Mesodermal cell (in vitro differentiated cells): ENCODE data around the gene GRK3.

ENCODE experiments used
- H3K27ac ChIP-seq: 2 replicates; pipeline ENCODE4 v1.7.0; 2013; ENCODE audit warnings: mild to moderate bottlenecking, low read depth, low read length, moderate library complexity; ENCODE audit not compliant: severe bottlenecking
- H3K36me3 ChIP-seq: 2 replicates; pipeline ENCODE4 v1.7.1; 2013; ENCODE audit warnings: mild to moderate bottlenecking, low read length, moderate library complexity; ENCODE audit not compliant: control insufficient read depth, insufficient read depth
- H3K4me1 ChIP-seq: one replicate; pipeline ENCODE4 v1.7.1; 2013; ENCODE audit warnings: mild to moderate bottlenecking, low read length; ENCODE audit not compliant: insufficient read depth, control insufficient read depth, poor library complexity, severe bottlenecking
- H3K4me3 ChIP-seq: 2 replicates; pipeline ENCODE4 v1.7.0; 2013; ENCODE audit warnings: low read length, control low read depth, mild to moderate bottlenecking; ENCODE audit not compliant: insufficient read depth, poor library complexity, severe bottlenecking; ENCODE audit errors: extremely low read depth
- H3K9me3 ChIP-seq: 2 replicates; pipeline ENCODE4 v1.7.1; 2013; ENCODE audit warnings: mild to moderate bottlenecking, low read length, moderate library complexity; ENCODE audit not compliant: control insufficient read depth
- WGBS, 2 experiments: methylation state at CpG; one replicate each; pipeline ENCODE4 v1.1.5; 2013; ENCODE audit warnings: missing lambda C conversion rate in 2 of 2; ENCODE audit not compliant: insufficient coverage in 2 of 2; 5-methylcytosine and 5-hydroxymethylcytosine counted together

GRK3 gene

DNA sequence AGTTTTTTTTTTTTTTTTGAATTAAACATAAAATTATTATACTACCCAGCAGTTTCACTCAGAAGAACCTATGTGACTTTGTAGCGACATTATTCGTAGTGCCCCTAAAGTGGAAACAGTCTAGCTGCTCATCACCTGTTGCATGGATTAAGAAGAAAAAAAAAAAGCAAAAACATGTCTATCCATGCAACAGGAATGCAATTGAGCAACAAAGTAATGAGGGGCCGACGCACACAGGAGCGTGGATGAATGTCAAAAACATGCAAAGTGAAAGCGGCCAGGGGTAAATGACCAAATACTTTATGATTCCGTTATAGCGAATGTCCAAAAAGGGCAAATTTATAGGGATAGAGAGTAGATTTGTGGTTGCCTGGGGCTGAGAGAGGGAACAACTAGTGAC, 193.8 kb downstream of the GRK3 start:
- H3K36me3 ChIP-seq, result no peaks in the 10 kb centered on the region
- H3K9me3 ChIP-seq, result no peaks in the 10 kb centered on the region
- peaks cover 29% of the 10 kb centered on the region for H3K4me1 ChIP-seq
- no peak overlapping the region for H3K4me3 ChIP-seq
- 96% methylated on average over 7 to 8 of the region's 8 CpGs for WGBS, 2 experiments
- H3K27ac ChIP-seq, result no peak overlapping the region

DNA sequence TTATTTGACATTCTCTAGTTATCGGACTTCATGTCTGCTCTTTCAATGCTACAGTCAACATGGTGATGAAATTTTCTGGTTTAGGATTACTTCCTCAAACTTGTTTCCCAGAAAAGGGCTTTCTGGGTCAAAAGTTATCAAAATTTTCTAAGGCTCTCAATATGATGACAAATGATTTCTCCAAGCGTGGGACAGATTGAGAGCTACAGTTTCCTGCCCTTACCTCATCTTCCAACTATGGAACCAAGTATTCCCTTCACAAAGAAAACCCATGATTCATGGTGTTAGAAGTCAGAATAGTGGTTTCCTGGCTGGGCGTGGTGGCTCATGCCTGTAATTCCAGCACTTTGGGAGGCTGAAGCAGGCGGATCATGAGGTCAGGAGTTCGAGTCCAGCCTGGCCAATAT, 195.4 kb downstream of the GRK3 start:
- Histone ChIP-seq H3K9me3 (no peaks in the 10 kb centered on the region), H3K36me3 (no peaks in the 10 kb centered on the region), H3K27ac (peak overlapping the region; percentile 66), H3K4me1 (peaks cover 33% of the 10 kb centered on the region), H3K4me3 (no peak overlapping the region)
- WGBS, 2 experiments, result 84 to 100% methylated on average over 1 to 2 of the region's 5 CpGs

DNA sequence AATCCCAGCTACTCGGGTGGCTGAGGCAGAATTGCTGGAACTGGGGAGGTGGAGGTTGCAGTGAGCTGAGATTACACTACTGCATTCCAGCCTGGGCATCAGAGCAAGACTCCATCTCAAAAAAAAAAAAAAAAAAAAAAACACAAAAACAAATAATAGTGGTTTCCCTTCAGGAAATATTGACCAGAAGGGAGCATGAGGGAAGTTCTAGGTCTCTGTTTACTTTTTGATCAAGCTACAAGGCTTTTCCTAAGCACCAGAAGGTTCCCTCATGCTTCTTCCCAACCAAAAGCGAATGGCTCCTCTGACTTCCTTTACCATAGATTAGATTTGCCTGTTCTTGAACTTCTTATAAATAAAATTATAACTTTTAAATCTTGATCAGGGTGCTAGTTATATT, 195.8 kb downstream of the GRK3 start:
- H3K9me3 ChIP-seq, result no peaks in the 10 kb centered on the region
- no peak overlapping the region for H3K4me3 ChIP-seq
- no peaks in the 10 kb centered on the region for H3K36me3 ChIP-seq
- WGBS, 2 experiments, result no CpG with 5 or more reads among the region's 2 CpGs
- peaks cover 33% of the 10 kb centered on the region for H3K4me1 ChIP-seq
- peak overlapping the region; percentile 66 for H3K27ac ChIP-seq

DNA sequence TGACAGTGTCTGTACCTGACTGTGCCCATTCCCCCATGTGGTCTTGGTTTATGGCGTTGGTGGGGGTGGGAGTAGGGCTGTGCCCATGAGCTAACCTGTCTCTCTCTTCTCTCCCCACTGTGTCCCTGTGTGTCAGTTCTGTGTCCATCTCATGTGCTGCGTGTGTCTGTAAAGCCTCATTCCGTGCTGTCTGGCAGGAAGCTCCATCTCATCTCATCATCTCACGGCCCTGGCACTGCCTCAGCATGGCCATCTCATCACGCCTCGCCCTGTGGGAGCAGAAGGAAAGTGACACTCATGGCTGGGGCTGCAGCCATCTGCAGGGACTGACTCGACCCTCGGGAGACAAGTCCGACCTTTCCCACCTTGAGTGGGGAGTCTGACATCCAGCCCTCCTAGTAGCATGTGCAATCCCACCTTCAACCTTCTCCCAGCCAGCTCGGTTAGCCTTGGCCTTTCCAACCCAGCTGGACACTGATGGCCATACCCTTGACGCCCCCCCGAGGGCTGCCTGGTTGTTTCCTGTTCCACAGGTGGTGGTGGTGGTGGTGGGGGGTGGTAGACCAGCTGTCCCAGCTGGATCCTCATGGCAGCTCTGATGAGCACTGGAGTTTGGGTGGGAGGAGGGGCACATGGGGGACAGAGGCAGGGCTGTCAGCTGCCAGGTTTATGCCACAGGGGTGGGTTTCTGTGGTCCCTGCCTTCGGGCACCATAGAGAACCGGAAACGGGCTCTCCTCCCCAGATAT, 196.5 kb downstream of the GRK3 start:
- H3K27ac ChIP-seq, result no peak overlapping the region
- H3K4me3 ChIP-seq, result no peak overlapping the region
- H3K4me1 ChIP-seq, result peaks cover 33% of the 10 kb centered on the region
- peaks cover 5% of the 10 kb centered on the region for H3K9me3 ChIP-seq
- WGBS, 2 experiments, result 76 to 94% methylated on average over 10 to 11 of the region's 15 CpGs
- H3K36me3 ChIP-seq, result no peaks in the 10 kb centered on the region

DNA sequence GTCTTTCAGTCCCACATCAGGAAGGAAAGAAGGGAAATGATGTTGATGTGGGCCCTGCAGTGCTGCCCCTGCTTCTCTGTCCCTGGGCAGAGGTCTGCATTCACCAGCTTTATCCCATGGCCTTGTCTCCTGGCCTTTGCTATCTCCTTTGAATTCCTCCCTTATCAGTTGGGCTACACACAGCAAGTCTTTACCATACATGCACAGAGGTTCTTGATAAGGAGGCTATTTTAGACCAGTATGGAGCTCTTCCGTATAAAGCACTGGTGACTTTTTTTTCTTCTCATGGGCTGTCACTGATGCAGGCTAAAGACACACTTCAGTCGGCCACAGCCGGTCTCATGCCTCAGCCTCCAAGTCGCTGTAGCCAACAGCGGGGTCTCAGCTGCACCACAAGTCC, 197.7 kb downstream of the GRK3 start:
- Histone ChIP-seq H3K4me1 (peaks cover 33% of the 10 kb centered on the region), H3K36me3 (no peaks in the 10 kb centered on the region), H3K27ac (peak overlapping the region; percentile 44), H3K9me3 (peaks cover 16% of the 10 kb centered on the region), H3K4me3 (no peak overlapping the region)
- WGBS, 2 experiments, result 78 to 88% methylated on average over 5 of the region's 5 CpGs

DNA sequence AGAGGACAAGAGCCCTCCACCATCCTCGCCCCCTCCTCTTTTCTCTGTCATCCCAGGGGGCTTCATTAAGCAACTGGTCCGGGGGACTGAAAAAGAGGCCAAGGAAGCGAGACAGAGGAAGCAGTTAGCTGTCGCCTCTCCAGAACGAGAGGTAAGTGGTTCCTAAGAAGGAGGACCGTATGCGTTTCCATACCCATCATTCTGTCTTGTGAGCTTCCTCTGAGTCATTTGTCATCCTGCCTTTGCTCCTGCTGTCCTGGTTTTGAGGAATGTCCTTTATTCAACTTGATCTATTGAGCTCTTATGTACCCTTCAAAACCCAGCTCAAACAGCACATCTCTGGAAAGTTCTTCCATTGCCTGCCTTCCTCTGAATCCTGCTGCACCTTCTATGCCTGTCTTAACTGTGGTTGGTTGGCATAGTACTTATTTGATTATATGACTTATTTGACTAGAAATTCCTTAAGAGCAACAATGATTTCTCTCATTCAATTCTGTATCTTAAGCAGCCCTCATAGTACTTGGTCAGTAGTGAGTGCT, 198.8 kb downstream of the GRK3 start:
- no peaks in the 10 kb centered on the region for H3K36me3 ChIP-seq
- H3K9me3 ChIP-seq, result peaks cover 20% of the 10 kb centered on the region
- peak overlapping the region; percentile 44 for H3K27ac ChIP-seq
- peaks cover 33% of the 10 kb centered on the region for H3K4me1 ChIP-seq
- no peak overlapping the region for H3K4me3 ChIP-seq
- 47 to 51% methylated on average over 5 to 6 of the region's 7 CpGs for WGBS, 2 experiments

DNA sequence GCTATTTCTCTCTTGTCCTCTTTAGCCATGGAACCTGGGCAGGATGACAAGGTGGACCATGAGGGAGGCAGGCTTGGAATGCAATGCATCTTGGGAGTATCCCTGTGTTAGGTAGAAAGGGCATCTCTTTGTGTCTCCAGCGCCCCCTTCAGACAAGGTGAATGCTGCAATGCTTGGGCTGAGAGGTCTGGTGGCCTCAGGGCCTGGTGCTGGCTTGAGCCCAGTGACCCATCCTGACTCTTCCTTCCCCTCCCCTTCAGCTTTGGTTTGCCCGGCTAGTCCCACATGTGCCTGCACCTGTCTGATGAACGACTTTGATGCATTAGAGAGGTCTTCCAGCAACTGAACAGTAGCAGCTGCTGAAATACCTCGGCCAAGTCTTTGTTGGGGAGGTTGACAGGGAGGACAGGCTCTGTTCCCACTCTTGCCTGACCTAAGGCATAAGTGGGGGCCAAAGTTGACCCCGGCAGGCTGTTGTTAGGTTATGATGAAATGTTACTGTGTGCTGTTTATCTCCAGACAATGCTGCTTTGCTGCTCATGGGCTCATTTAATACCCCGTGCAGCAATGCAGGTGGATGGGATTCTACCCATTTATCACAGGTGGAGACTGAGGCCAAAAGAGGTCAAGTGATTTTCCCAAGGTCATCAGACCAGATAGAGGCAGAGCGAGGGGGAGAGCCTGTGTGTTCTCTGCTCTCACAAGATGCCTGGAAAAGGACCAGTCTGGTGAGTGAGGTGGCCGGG, 200.0 kb downstream of the GRK3 start:
- WGBS, 2 experiments, result 86 to 89% methylated on average over 8 of the region's 8 CpGs
- peaks cover 20% of the 10 kb centered on the region for H3K9me3 ChIP-seq
- no peaks in the 10 kb centered on the region for H3K36me3 ChIP-seq
- no peak overlapping the region for H3K4me3 ChIP-seq
- H3K27ac ChIP-seq, result no peak overlapping the region
- peaks cover 33% of the 10 kb centered on the region for H3K4me1 ChIP-seq

DNA sequence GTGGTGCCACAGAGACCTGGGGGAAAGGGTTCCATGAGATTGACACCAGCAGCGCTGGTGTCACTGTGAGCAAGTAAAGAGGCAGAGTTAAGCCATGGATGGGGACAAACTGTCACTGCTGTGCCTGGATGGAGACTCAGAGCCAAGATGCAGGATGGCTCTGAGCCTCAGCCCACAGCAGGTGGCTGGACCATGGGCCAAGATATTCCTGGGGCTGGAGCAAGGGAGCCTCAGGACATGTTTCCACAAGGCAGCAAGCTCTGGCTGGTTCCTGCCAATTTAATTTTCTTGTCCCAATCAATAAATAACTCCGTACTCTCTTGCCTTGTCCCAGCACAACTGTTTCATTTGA, 200.5 kb downstream of the GRK3 start:
- no peak overlapping the region for H3K27ac ChIP-seq
- WGBS, 2 experiments, result 82 to 90% methylated on average over 2 of the region's 2 CpGs
- H3K9me3 ChIP-seq, result peaks cover 20% of the 10 kb centered on the region
- no peak overlapping the region for H3K4me3 ChIP-seq
- no peaks in the 10 kb centered on the region for H3K36me3 ChIP-seq
- peaks cover 33% of the 10 kb centered on the region for H3K4me1 ChIP-seq

DNA sequence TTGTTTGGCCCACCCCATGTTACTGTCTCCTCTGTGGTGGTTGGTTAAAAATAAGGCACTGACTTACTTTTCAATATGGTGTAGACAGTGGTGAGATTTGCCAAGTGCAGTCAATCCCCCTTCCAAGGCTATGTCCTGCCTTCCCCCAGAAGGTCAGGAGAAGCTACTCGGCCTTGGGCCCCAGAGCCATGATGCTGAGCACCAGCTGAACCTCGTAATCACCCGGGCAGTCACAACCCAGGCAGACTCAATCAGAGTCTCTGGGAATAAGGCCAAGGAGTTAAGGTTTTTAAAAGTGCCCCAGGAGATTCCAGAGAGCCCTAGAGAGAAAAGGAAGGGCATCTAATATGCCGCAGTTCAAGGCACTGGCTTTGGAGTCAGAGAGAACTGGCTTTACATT, 201.3 kb downstream of the GRK3 start:
- H3K9me3 ChIP-seq, result peaks cover 20% of the 10 kb centered on the region
- H3K36me3 ChIP-seq, result no peaks in the 10 kb centered on the region
- whole genome bisulfite sequencing, 2 experiments, result 86 to 87% methylated on average over 3 of the region's 4 CpGs

DNA sequence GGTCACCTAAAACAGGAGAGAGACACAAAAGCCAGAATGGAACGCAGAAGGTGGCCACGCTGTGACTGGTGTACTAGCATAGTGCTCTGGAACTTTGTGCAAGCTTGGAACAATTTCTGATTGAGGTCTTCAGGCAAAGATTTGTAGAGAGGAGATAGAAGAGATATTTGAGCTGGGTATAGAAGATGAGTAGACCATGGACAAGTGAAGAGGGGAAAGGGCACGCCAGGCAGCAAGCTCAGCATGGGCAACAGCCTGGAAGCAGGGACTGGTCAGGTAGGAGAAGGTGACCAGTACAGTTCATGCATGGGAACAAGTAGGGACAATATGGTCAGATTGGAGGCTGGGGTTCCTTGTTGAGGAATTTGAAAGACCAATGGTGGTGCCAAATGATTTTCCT, 201.9 kb downstream of the GRK3 start:
- H3K4me1 ChIP-seq, result peaks cover 23% of the 10 kb centered on the region
- no peaks in the 10 kb centered on the region for H3K36me3 ChIP-seq
- no peak overlapping the region for H3K27ac ChIP-seq
- WGBS, 2 experiments, result 88 to 96% methylated on average over 3 of the region's 3 CpGs
- H3K4me3 ChIP-seq, result no peak overlapping the region
- H3K9me3 ChIP-seq, result peaks cover 20% of the 10 kb centered on the region

More for the DNA sequence above, 201.3 kb downstream of the GRK3 start:
- H3K27ac ChIP-seq, result no peak overlapping the region
- H3K4me3 ChIP-seq, result no peak overlapping the region
- peaks cover 27% of the 10 kb centered on the region for H3K4me1 ChIP-seq

DNA sequence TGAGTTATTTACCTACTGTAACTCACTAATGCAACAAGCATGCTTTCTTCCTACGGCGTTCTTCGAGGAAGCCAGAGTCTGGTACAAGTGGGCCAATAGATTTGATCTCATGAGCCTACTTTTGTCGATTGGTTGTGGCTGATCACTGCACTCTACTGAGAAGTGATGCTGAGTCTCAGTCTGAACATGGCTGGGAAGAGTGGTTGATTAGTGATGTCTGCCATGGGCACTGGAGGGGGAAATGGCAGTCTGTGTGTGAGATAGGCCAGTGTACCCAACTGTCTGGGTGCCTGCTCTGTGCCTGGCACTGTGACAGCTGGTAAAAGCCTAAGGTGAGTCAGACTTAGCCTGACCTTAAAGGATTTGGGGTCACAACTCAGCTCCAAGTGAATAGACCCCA, 205.9 kb downstream of the GRK3 start:
- Histone ChIP-seq H3K4me3 (no peak overlapping the region), H3K36me3 (no peaks in the 10 kb centered on the region), H3K4me1 (no peaks in the 10 kb centered on the region), H3K27ac (no peak overlapping the region), H3K9me3 (peaks cover 20% of the 10 kb centered on the region)
- 90 to 95% methylated on average over 2 to 4 of the region's 4 CpGs for WGBS, 2 experiments
